Neutrophil (primary cell): ENCODE data around the gene SIMC1.
"Not testable (repeated sequence)": the region's sequence is repeated elsewhere in the genome, so short reads cannot be mapped to it uniquely, and the experiment has no call there.

Experiments used
- H3K27ac ChIP-seq: fragments of 200-600 bp; sonication (generic); 2 replicates; pipeline ENCODE4 v1.5.1; 2016; ENCODE audit warnings: mild to moderate bottlenecking, moderate library complexity
- H3K27me3 ChIP-seq: fragments of 200-600 bp; sonication (generic); 2 replicates; pipeline ENCODE4 v1.6.0; 2016; ENCODE audit warnings: mild to moderate bottlenecking
- H3K36me3 ChIP-seq: fragments of 200-600 bp; sonication (generic); 2 replicates; pipeline ENCODE4 v1.5.1; 2017
- H3K4me1 ChIP-seq, 2 experiments: fragments of 200-600 bp in 1 of 2; sonication (generic) in 1 of 2; 1 replicate in 1 of 2; 2 replicates in 1 of 2; pipeline versions ENCODE4 v1.5.1 to v1.6.1; 2013 to 2016; ENCODE audit warnings: low read depth in 1 of 2, low read length in 1 of 2, mild to moderate bottlenecking in 1 of 2, moderate library complexity in 1 of 2; ENCODE audit not compliant: control insufficient read depth in 1 of 2, insufficient read depth in 1 of 2
- H3K4me3 ChIP-seq, 2 experiments: fragments of 200-600 bp in 1 of 2; sonication (generic) in 1 of 2; 1 replicate in 1 of 2; 2 replicates in 1 of 2; pipeline ENCODE4 v1.5.1; 2013 to 2016; ENCODE audit warnings: low read depth in 1 of 2, low read length in 1 of 2, mild to moderate bottlenecking in 1 of 2, moderate library complexity in 1 of 2
- H3K9me3 ChIP-seq: fragments of 200-600 bp; sonication (generic); 2 replicates; pipeline ENCODE4 v1.5.1; 2016
- TF ChIP-seq, protein P1 (sequence below): fragments of 200-600 bp; sonication (generic); IDR thresholded peaks from 2 replicates; pipeline ENCODE4 v1.5.1; 2016; ENCODE audit warnings: antibody characterized with exemption

Gene SIMC1

DNA sequence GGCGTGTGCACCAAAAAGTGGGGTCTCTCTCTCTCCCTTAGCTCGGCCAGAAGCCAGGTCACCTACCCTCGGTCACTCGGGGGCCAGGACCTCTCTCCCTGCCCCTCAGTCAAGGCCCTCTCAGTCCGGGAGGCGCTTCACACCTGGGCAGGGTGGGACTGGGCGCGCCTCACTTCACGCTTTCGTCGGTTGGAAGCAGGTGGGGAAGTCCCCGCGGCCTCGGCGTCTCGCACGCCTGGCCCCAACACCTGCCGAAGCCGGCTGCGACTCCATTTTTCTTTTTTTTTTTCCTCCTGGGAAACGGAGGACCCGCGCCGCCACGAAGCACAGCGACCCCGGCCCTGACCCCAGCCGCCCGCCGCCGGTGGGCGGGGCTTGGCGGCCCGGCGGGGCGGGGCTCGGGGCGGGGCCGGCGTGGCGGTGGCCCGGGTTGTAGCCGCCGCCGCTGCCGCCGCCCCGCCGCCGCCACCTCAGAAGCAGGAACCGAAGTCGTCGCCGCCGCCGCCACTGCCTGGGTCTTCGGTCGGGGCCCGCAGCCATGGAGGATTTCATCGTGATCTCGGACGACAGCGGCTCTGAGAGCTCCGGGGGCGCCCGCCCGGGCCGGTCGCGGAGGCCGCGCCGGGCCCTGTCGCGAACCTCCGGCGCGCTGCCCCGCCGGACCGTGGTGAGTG lies at the start of gene SIMC1:
SIMC1 (plus strand) TSS at position 454 of the 674 bp plus-strand sequence; CDS start at position 539, 85 bp downstream.
- Histone ChIP-seq H3K4me3 (peak within 1 kb of the TSS; percentile 34 to 35), H3K27me3 (peaks cover 19% of the 10 kb centered on the region)
- H3K9me3 ChIP-seq, H3K36me3 ChIP-seq, H3K27ac ChIP-seq, H3K4me1 ChIP-seq: not testable (repeated sequence)

GRCh38 chr5:176188506-176189193 lies 49.6 kb upstream of the SIMC1 start:
- H3K9me3 ChIP-seq = no peaks in the 10 kb centered on the region
- no peak overlapping the region for H3K4me3 ChIP-seq
- no peak overlapping the region for H3K27ac ChIP-seq
- H3K36me3 ChIP-seq = no peaks in the 10 kb centered on the region
- H3K27me3 ChIP-seq = peaks cover 49% of the 10 kb centered on the region
- no peaks in the 10 kb centered on the region for H3K4me1 ChIP-seq
- TF ChIP-seq, protein P1, sequence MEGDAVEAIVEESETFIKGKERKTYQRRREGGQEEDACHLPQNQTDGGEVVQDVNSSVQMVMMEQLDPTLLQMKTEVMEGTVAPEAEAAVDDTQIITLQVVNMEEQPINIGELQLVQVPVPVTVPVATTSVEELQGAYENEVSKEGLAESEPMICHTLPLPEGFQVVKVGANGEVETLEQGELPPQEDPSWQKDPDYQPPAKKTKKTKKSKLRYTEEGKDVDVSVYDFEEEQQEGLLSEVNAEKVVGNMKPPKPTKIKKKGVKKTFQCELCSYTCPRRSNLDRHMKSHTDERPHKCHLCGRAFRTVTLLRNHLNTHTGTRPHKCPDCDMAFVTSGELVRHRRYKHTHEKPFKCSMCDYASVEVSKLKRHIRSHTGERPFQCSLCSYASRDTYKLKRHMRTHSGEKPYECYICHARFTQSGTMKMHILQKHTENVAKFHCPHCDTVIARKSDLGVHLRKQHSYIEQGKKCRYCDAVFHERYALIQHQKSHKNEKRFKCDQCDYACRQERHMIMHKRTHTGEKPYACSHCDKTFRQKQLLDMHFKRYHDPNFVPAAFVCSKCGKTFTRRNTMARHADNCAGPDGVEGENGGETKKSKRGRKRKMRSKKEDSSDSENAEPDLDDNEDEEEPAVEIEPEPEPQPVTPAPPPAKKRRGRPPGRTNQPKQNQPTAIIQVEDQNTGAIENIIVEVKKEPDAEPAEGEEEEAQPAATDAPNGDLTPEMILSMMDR = no peak

- Histone ChIP-seq H3K4me1 (no peaks in the 10 kb centered on the region), H3K27me3 (peaks cover 52% of the 10 kb centered on the region), H3K27ac (no peak overlapping the region), H3K9me3 (no peaks in the 10 kb centered on the region), H3K36me3 (no peaks in the 10 kb centered on the region), H3K4me3 (no peak overlapping the region)
- TF ChIP-seq, protein P1 = no peak
Measured at GRCh38 chr5:176189857-176190256, 48.4 kb upstream of the SIMC1 start.

DNA sequence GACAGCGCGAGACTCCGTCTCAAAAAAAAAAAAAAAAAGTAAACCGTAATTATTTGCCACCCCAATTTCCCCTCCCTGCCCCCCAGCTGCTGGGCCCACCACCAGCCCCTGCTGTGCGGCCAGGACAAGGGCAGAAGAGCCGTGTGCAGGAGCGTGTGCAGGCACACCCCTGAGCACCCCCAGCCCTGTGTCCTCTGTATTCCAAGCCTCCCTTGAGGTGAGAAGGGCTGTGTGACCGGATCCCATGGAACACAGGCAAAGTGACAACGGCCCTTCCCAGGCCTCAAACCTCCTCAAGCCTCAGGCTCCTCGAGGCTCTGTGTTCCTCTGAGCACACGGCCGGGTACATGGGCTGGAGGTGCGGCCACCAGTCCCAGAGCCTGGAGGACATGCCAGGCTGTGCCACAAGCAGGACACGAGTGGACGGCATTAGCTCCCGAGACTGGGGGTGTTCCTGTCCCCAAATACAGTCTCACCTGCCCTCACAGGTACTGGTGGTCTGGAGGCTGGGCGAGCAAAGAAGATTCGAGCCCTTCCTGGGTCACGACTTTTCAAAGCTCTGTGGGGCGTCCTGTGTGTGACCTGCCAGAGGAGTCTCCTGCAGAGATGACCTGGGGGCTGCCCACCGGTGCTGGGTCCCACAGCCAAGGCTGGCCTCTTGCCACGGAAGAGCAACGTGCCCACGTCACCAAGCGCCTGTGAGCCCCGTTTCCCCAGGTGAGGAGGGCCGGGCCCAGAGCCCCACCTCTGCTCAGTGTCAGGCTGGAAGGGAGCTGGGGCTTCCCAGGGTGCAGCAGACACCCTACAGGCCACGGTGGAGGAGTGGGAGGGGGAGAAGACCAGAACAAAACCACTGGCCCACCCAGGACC lies 47.1 kb upstream of the SIMC1 start:
- no peaks in the 10 kb centered on the region for H3K4me1 ChIP-seq
- no peak overlapping the region for H3K4me3 ChIP-seq
- no peaks in the 10 kb centered on the region for H3K36me3 ChIP-seq
- H3K27me3 ChIP-seq = peaks cover 53% of the 10 kb centered on the region
- TF ChIP-seq, protein P1 = no peak
- no peaks in the 10 kb centered on the region for H3K9me3 ChIP-seq
- no peak overlapping the region for H3K27ac ChIP-seq

DNA sequence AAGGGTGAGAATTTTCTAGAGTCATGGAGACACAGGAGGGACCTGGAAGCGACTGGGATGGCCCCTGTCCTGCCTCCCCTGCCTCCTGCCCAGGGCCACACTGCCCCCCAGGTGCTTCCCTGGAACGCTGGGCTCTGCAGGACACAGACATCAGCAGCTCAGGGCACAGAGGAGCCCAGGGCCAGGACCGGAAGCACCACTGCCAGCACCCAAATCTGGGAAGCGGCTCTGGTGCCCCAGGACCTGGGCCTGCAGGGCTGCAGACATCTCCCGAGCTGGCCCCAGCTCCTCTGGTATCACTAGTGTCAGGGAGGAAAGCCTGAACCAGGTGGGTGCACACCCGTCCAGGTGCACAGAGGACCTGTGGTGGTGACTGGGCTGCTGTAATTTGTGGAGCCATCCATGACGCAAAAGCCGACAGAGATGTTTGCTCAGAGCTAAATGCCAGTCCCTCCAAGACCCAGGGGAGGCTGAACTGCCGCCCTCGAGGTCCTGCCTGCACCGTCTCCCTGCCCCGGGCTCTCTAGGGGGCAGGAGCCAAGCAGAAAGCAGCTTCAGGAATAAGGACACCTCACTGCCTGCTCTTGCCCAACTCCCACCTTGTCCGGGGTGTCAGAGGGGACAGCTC lies 46.0 kb upstream of the SIMC1 start:
- no peak overlapping the region for H3K4me3 ChIP-seq
- H3K9me3 ChIP-seq = no peaks in the 10 kb centered on the region
- no peaks in the 10 kb centered on the region for H3K36me3 ChIP-seq
- H3K27ac ChIP-seq = no peak overlapping the region
- TF ChIP-seq, protein P1 = no peak
- H3K4me1 ChIP-seq = no peaks in the 10 kb centered on the region
- peaks cover 52% of the 10 kb centered on the region for H3K27me3 ChIP-seq

GRCh38 chr5:176192722-176193117 lies 45.5 kb upstream of the SIMC1 start:
- not testable (repeated sequence) for H3K36me3 ChIP-seq, H3K9me3 ChIP-seq, H3K4me1 ChIP-seq, H3K27ac ChIP-seq, H3K4me3 ChIP-seq
- H3K27me3 ChIP-seq = peaks cover 57% of the 10 kb centered on the region

GRCh38 chr5:176193636-176194035 lies 44.6 kb upstream of the SIMC1 start:
- H3K4me1 ChIP-seq, H3K27ac ChIP-seq, H3K4me3 ChIP-seq, H3K36me3 ChIP-seq, H3K9me3 ChIP-seq: not testable (repeated sequence)
- H3K27me3 ChIP-seq = peaks cover 66% of the 10 kb centered on the region

- peaks cover 74% of the 10 kb centered on the region for H3K27me3 ChIP-seq
- H3K36me3 ChIP-seq, H3K4me3 ChIP-seq, H3K4me1 ChIP-seq, H3K9me3 ChIP-seq, H3K27ac ChIP-seq: not testable (repeated sequence)
Measured at GRCh38 chr5:176194238-176195083, 43.8 kb upstream of the SIMC1 start.
